ENCODE results near the gene PHRF1.

Gene PHRF1

GRCh38 chr11:577611-577894, 1.3 kb downstream of the PHRF1 start:
- Histone ChIP-seq H3K4me3 (ENCODE audit: low read length) (peak overlapping the region; percentile 92), H4K20me1 (ENCODE audit: insufficient read depth, low read length) (peaks cover 43% of the 10 kb centered on the region), H3K9ac (ENCODE audit: low read length) (peak overlapping the region; percentile 84), H3F3A (ENCODE audit: insufficient read depth, low read length) (no peaks in the 10 kb centered on the region), H3K4me2 (ENCODE audit: low read depth, low read length) (peak overlapping the region; percentile 70), H3K27me3 (replicated peaks; ENCODE audit: insufficient read depth, low read length) (0 out of 2 replicates have a peak, but pooled peaks cover 8% of the 10 kb centered on the region), H2AFZ (ENCODE audit: low read length) (no peak overlapping the region), H3K9me2 (replicated peaks; ENCODE audit: insufficient read depth, low read length) (no peaks in the 10 kb centered on the region), H3K36me3 (replicated peaks; ENCODE audit: insufficient read depth, low read length) (no peaks in the 10 kb centered on the region), H3K4me1 (ENCODE audit: low read length) (peaks cover 16% of the 10 kb centered on the region), H3K79me2 (ENCODE audit: low read length) (peaks cover 58% of the 10 kb centered on the region), H3K9me3 (replicated peaks; ENCODE audit: insufficient read depth, low read length) (no peaks in the 10 kb centered on the region), H3K27ac (ENCODE audit: low read length) (peak overlapping the region; percentile 34; the same call in 1 of the 2 replicates)
- DNase-seq, result no peak
- TF ChIP-seq EZH2phosphoT487 (IDR thresholded peaks at IDR 0.05; ENCODE audit: low read length) (no peak), EZH2 (optimal IDR thresholded peaks at IDR 0.05; ENCODE audit: low read depth, low read length) (no peak)
- TF ChIP-seq, protein P1, sequence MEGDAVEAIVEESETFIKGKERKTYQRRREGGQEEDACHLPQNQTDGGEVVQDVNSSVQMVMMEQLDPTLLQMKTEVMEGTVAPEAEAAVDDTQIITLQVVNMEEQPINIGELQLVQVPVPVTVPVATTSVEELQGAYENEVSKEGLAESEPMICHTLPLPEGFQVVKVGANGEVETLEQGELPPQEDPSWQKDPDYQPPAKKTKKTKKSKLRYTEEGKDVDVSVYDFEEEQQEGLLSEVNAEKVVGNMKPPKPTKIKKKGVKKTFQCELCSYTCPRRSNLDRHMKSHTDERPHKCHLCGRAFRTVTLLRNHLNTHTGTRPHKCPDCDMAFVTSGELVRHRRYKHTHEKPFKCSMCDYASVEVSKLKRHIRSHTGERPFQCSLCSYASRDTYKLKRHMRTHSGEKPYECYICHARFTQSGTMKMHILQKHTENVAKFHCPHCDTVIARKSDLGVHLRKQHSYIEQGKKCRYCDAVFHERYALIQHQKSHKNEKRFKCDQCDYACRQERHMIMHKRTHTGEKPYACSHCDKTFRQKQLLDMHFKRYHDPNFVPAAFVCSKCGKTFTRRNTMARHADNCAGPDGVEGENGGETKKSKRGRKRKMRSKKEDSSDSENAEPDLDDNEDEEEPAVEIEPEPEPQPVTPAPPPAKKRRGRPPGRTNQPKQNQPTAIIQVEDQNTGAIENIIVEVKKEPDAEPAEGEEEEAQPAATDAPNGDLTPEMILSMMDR (IDR thresholded peaks at IDR 0.05; ENCODE audit: low read length), result no peak

DNA sequence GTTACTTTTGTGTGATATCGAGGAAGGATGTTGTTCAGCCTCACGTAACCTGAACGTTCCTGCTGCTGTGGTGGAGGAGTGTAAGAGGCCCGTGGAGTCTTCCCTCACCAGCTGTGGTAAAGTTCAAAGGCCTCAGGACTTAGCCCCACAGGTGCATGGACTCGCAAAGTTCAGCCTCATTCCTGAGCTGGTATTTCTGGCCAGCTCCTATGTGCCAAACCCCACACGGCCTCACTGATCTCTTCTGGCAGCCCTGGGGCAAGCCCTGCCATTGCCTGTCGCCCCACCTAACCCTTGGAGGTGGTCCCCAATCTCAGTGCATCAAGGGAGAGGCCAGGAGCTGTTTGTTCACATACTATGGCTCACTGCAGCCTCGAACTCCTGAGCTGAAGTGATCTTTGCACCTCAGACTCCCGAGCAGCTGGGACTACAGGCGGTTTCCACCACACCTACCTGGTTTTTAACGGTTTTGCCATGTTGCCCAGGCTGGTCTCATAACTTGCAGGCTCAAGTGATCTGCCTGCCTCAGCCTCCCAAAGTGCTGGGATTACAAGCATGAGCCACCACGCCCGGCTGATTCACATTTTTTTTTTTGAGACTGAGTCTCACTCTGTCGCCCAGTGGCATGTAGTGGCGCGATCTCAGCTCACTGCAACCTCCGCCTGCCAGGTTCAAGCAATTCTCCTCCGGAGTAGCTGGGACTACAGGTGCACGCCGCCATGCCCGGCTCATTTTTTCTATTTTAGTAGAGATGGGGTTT, 2.2 kb downstream of the PHRF1 start:
- peak overlapping the region; percentile 70 for H3K4me2 ChIP-seq (ENCODE audit: low read depth, low read length)
- peaks cover 16% of the 10 kb centered on the region for H3K4me1 ChIP-seq (ENCODE audit: low read length)
- no peak for TF ChIP-seq EZH2 (optimal IDR thresholded peaks at IDR 0.05; ENCODE audit: low read depth, low read length)
- peak overlapping the region; percentile 33; the same call in 1 of the 2 replicates for H3K9ac ChIP-seq (ENCODE audit: low read length)
- H3K27ac ChIP-seq (ENCODE audit: low read length), result peak overlapping the region; percentile 34; the same call in 1 of the 2 replicates
- DNase-seq, result peak; percentile 43
- no peaks in the 10 kb centered on the region for H3F3A ChIP-seq (ENCODE audit: insufficient read depth, low read length)
- peaks cover 44% of the 10 kb centered on the region for H4K20me1 ChIP-seq (ENCODE audit: insufficient read depth, low read length)
- peaks cover 3% of the 10 kb centered on the region; the same call in 1 of the 2 replicates for H3K36me3 ChIP-seq (replicated peaks; ENCODE audit: insufficient read depth, low read length)
- H3K9me3 ChIP-seq (replicated peaks; ENCODE audit: insufficient read depth, low read length), result no peaks in the 10 kb centered on the region
- no peak overlapping the region for H2AFZ ChIP-seq (ENCODE audit: low read length)
- peak overlapping the region; percentile 92; the same call in 1 of the 2 replicates for H3K4me3 ChIP-seq (ENCODE audit: low read length)
- H3K9me2 ChIP-seq (replicated peaks; ENCODE audit: insufficient read depth, low read length), result no peaks in the 10 kb centered on the region
- H3K27me3 ChIP-seq (replicated peaks; ENCODE audit: insufficient read depth, low read length), result 0 out of 2 replicates have a peak, but pooled peaks cover 8% of the 10 kb centered on the region
- H3K79me2 ChIP-seq (ENCODE audit: low read length), result peaks cover 67% of the 10 kb centered on the region

DNA sequence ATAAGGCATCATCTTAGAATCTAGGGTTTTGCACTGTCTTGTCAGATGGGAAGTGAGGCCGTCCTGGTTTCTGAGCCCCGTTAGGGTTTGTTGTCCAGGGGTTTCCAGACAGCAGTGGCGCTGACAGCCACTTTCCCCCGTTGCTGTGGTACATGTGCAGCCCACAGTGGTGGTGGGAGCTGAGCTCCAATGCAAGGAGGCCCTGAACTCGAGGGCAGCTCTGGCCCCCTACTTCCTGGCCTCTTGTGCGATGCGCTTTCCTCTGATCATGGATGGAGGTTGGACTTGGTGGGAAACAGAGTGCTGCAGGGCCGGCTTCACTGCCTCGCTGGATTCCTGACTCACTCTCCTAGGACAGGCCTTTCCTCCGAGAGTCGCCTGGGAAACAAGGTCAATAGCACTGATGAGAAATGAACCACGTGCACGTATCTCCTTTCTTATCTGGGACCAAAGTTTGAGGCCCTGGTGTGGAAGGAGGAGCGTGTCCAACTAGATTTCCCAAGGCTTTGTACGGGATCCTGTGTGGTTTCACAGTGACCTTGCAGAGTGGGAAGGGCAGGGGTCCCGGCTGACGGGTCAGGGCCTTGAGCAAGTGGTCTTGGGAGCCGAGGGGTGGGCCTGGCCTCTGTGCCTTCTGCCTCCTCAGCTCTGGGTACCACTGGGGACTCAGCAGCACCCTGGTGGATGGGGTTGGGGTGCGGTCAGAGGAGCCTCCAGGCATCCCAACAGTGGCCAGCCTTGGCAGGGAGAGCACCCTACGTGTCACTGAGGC, 3.7 kb downstream of the PHRF1 start:
- Histone ChIP-seq H3K4me3 (ENCODE audit: low read length) (no peak overlapping the region), H3K27ac (ENCODE audit: low read length) (no peak overlapping the region), H3K4me2 (ENCODE audit: low read depth, low read length) (no peak overlapping the region), H2AFZ (ENCODE audit: low read length) (no peak overlapping the region), H3K9ac (ENCODE audit: low read length) (no peak overlapping the region), H4K20me1 (ENCODE audit: insufficient read depth, low read length) (peaks cover 46% of the 10 kb centered on the region), H3K4me1 (ENCODE audit: low read length) (peaks cover 13% of the 10 kb centered on the region), H3K27me3 (replicated peaks; ENCODE audit: insufficient read depth, low read length) (0 out of 2 replicates have a peak, but pooled peaks cover 5% of the 10 kb centered on the region), H3K9me2 (replicated peaks; ENCODE audit: insufficient read depth, low read length) (no peaks in the 10 kb centered on the region), H3F3A (ENCODE audit: insufficient read depth, low read length) (no peaks in the 10 kb centered on the region), H3K79me2 (ENCODE audit: low read length) (peaks cover 78% of the 10 kb centered on the region), H3K9me3 (replicated peaks; ENCODE audit: insufficient read depth, low read length) (no peaks in the 10 kb centered on the region), H3K36me3 (replicated peaks; ENCODE audit: insufficient read depth, low read length) (peaks cover 6% of the 10 kb centered on the region; the same call in 1 of the 2 replicates)
- TF ChIP-seq EZH2 (optimal IDR thresholded peaks at IDR 0.05; ENCODE audit: low read depth, low read length), result no peak
- TF ChIP-seq EZH2phosphoT487 (IDR thresholded peaks at IDR 0.05; ENCODE audit: low read length), result no peak
- TF ChIP-seq, protein P1 (IDR thresholded peaks at IDR 0.05; ENCODE audit: low read length), result no peak
- no peak for DNase-seq
